Endothelial cell of umbilical vein (primary cell): ENCODE measurements around the gene UBQLN2. TPM values are rescaled to one million over a fixed set of nuclear protein-coding genes. Genes with fewer than 3 reads are reported as not detected.
"Not testable (repeated sequence)": the region's sequence is repeated elsewhere in the genome, so short reads cannot be mapped to it uniquely, and the experiment has no call there.

Source experiments
- BruUV-seq: library from RNA; stranded (reverse); fragments of 400-500 nt; replicated peaks from 2 replicates; lab custom pipeline; 2021; lab: Mats Ljungman, UMichigan
- CTCF ChIA-PET: fragments of 300-600, 350-600 bp; sonication (Branson Sonifier 250); formaldehyde crosslinking; loops from one replicate; lab custom pipeline; 2021; ENCODE audit warnings: antibody characterized with exemption, inconsistent platforms; lab: Charles Lee
- POLR2A ChIA-PET: fragments of 300-600, 350-600 bp; sonication (Branson Sonifier 250); formaldehyde crosslinking; loops from one replicate; lab custom pipeline; 2021; ENCODE audit warnings: antibody characterized with exemption, inconsistent platforms; lab: Charles Lee
- DNase-seq: peaks from one replicate; pipeline ENCODE4 v3.0.0-alpha.2; 2011; ENCODE audit warnings: low read depth, low spot score
- FAIRE-seq: peaks from 2 replicates; lab custom pipeline; 2011; peaks lifted over from hg19 to GRCh38; lab: Jason Lieb, UNC
- H2AFZ ChIP-seq: 2 replicates; pipeline ENCODE4 v1.6.0; 2012; ENCODE audit warnings: low read depth, low read length, control low read depth, inconsistent platforms
- H3K27ac ChIP-seq: 2 replicates; pipeline ENCODE4 v1.5.1; 2011; ENCODE audit warnings: low read depth, mild to moderate bottlenecking, control low read depth, low read length, moderate library complexity; ENCODE audit not compliant: insufficient read depth
- H3K27me3 ChIP-seq, 2 experiments: 2 replicates each; pipeline versions ENCODE4 v1.6.0 to v1.6.1; 2011; ENCODE audit warnings: low read length in 2 of 2, mixed read lengths in 1 of 2; ENCODE audit not compliant: control insufficient read depth in 2 of 2, insufficient read depth in 2 of 2
- H3K36me3 ChIP-seq, 2 experiments: 2 replicates in 1 of 2; 3 replicates in 1 of 2; pipeline ENCODE4 v1.5.1; 2011; ENCODE audit warnings: low read length in 2 of 2, mild to moderate bottlenecking in 1 of 2, moderate library complexity in 1 of 2; ENCODE audit not compliant: control insufficient read depth in 2 of 2, insufficient read depth in 2 of 2; ENCODE audit errors: extremely low read depth in 1 of 2
- H3K4me1 ChIP-seq: 3 replicates; pipeline ENCODE4 v1.5.1; 2011; ENCODE audit warnings: mild to moderate bottlenecking, low read length; ENCODE audit not compliant: control insufficient read depth, insufficient read depth; ENCODE audit errors: extremely low read depth
- H3K4me2 ChIP-seq: 2 replicates; pipeline ENCODE4 v1.6.1; 2011; ENCODE audit warnings: low read length, control low read depth, mixed read lengths; ENCODE audit not compliant: insufficient read depth
- H3K4me3 ChIP-seq, 3 experiments: fragments of 200-600 bp in 1 of 3; sonication (generic), shearing (Covaris generic) in 1 of 3; replicated peaks in 1 of 3; 2 replicates each; pipeline ENCODE4 v1.5.1; 2011 to 2016; ENCODE audit warnings: control low read depth in 3 of 3, low read length in 3 of 3, mild to moderate bottlenecking in 2 of 3, inconsistent platforms in 1 of 3, low read depth in 1 of 3, moderate library complexity in 1 of 3; ENCODE audit not compliant: insufficient read depth in 1 of 3
- H3K79me2 ChIP-seq: 2 replicates; pipeline ENCODE4 v1.6.0; 2012; ENCODE audit warnings: low read length, inconsistent platforms; ENCODE audit not compliant: control insufficient read depth, insufficient read depth
- H3K9ac ChIP-seq: replicated peaks from 2 replicates; pipeline ENCODE3; 2011; ENCODE audit warnings: low read length, control low read depth; ENCODE audit not compliant: insufficient read depth; ENCODE audit errors: extremely low read depth
- H3K9me1 ChIP-seq: replicated peaks from 3 replicates; pipeline ENCODE4 v1.6.0; 2011; ENCODE audit warnings: mild to moderate bottlenecking, low read length; ENCODE audit not compliant: control insufficient read depth, insufficient read depth; ENCODE audit errors: extremely low read depth
- H3K9me3 ChIP-seq: replicated peaks from 2 replicates; pipeline ENCODE4 v1.5.1; 2012; ENCODE audit warnings: low read length, inconsistent platforms; ENCODE audit not compliant: control insufficient read depth, insufficient read depth
- H4K20me1 ChIP-seq: replicated peaks from 2 replicates; pipeline ENCODE3; 2011; ENCODE audit warnings: mild to moderate bottlenecking, low read length; ENCODE audit not compliant: control insufficient read depth, insufficient read depth; ENCODE audit errors: extremely low read depth
- FOS ChIP-seq: IDR thresholded peaks from 2 replicates; pipeline ENCODE4 v1.6.1; 2011; ENCODE audit warnings: mild to moderate bottlenecking, low read length, moderate library complexity, borderline replicate concordance; ENCODE audit not compliant: insufficient read depth
- dilution Hi-C: fragments of 300-500 bp; cut with MboI; formaldehyde crosslinking; loops from one replicate; pipeline ENCODE4 v1.15.0; 2019; ENCODE audit warnings: low sequenced_read_pairs; ENCODE audit not compliant: extremely low pct_ligation_motif_present
- intact Hi-C: fragments of 100-400 bp; cut with micrococcal nuclease; formaldehyde crosslinking; loops from one replicate; pipeline ENCODE4 v1.10.0; 2022
- polyA plus RNA-seq, 4 experiments: library from polyadenylated mRNA; depleted of rRNA in 3 of 4; stranded (reverse) in 3 of 4; unstranded in 1 of 4; fragments of >200 nt; gene quantifications; 2 replicates each; pipeline versions ENCODE4 v1.2.1 to v1.2.3, GENCODE V29; 2011 to 2012; ENCODE audit warnings: missing spikeins in 1 of 4
- total RNA-seq: library from RNA; stranded (reverse); gene quantifications from 2 replicates; pipeline ENCODE4 v1.2.3, GENCODE V29; 2021

Gene UBQLN2
- total and polyA plus RNA-seq, 2 donors (not counting 3 experiments of a cell fraction or from before 2014, with no cell fraction given) = 17.1 to 25.3 TPM

DNA sequence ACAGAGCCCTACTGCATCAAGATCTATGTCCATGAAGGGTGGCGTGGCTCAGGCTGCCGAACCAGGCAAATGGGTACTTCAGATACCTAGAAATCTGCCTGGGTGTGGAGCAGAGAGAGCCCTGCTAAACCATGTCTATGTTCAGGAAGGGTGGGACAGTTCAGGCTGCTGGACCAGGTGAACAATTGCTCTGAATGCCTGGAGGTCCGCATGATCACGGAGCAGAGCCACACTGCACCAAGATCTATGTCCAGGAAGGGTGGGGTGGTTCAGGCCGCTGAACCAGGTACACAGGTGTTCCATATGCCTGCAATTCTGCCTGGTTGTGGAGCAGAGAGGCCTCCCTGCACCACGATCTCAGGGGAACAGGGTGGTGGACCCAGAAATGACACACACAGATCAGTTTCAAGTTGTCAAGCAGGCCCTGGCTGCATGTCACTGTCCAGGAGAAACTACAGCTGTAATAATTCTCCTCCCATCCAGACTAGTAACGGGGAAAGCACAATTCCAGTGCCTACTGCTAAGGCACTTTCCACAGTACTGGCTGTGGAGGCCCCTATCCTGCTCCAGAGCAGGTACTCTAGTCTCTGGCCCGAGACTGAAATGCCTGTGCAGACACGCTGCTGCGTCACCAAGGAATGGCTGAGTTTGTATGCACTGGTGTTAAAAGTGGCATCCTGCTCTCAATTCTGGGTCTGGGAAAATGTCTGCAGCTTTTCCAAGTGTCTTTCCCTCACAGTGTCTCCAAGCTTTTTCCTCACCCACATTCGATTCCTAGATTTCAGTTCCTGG lies 25.2 kb downstream of the UBQLN2 start:
- intact Hi-C loops = no loop called here
- no TSS peak for BruUV-seq
- FAIRE-seq = no peak

GRCh38 chrX:56591830-56592229 lies 28.4 kb downstream of the UBQLN2 start:
- H3K4me1 ChIP-seq, intact Hi-C loops: not testable (repeated sequence)

More for the DNA sequence above, 25.2 kb downstream of the UBQLN2 start:
- no peak for DNase-seq
- Histone ChIP-seq H3K79me2 (no peaks in the 10 kb centered on the region), H3K27me3 (no peaks in the 10 kb centered on the region), H3K9ac (no peak overlapping the region), H3K9me3 (no peaks in the 10 kb centered on the region), H3K36me3 (no peaks in the 10 kb centered on the region), H3K4me2 (no peak overlapping the region), H3K4me3 (no peak overlapping the region), H3K9me1 (no peaks in the 10 kb centered on the region), H2AFZ (no peak overlapping the region), H4K20me1 (no peaks in the 10 kb centered on the region), H3K27ac (no peak overlapping the region), H3K4me1 (no peaks in the 10 kb centered on the region)
- ChIA-PET POLR2A (no interaction called here), CTCF (no interaction called here)
- dilution Hi-C loops = no loop called here
- TF ChIP-seq FOS = no peak

More at GRCh38 chrX:56591830-56592229, 28.4 kb downstream of the UBQLN2 start:
- dilution Hi-C loops, CTCF ChIA-PET, BruUV-seq, POLR2A ChIA-PET, H3K36me3 ChIP-seq, DNase-seq, H3K27ac ChIP-seq, H3K79me2 ChIP-seq, H3K9ac ChIP-seq, H3K9me1 ChIP-seq, H3K27me3 ChIP-seq, H3K9me3 ChIP-seq, H3K4me2 ChIP-seq, H2AFZ ChIP-seq, H3K4me3 ChIP-seq, FAIRE-seq, H4K20me1 ChIP-seq: not testable (repeated sequence)
